Endodermal cell (in vitro differentiated cells): ENCODE measurements around the gene BST1. TPM values are rescaled to one million over a fixed set of nuclear protein-coding genes. Genes with fewer than 3 reads are reported as not detected.

Source experiments
- DNase-seq: peaks from one replicate; pipeline ENCODE4 v3.0.0-alpha.2; 2017
- H3K27ac ChIP-seq: 2 replicates; pipeline ENCODE4 v1.5.1; 2013; ENCODE audit warnings: mild to moderate bottlenecking, low read depth, low read length, moderate library complexity
- H3K27me3 ChIP-seq: 2 replicates; pipeline ENCODE4 v1.6.1; 2013; ENCODE audit warnings: mild to moderate bottlenecking, low read length, moderate library complexity; ENCODE audit not compliant: insufficient read depth, control insufficient read depth, poor library complexity, severe bottlenecking
- H3K36me3 ChIP-seq: 2 replicates; pipeline ENCODE4 v1.7.0; 2013; ENCODE audit warnings: mild to moderate bottlenecking, low read length, moderate library complexity; ENCODE audit not compliant: control insufficient read depth, insufficient read depth
- H3K4me1 ChIP-seq: one replicate; pipeline ENCODE4 v1.7.0; 2013; ENCODE audit warnings: low read length; ENCODE audit not compliant: control insufficient read depth, insufficient read depth
- H3K4me3 ChIP-seq: 2 replicates; pipeline ENCODE4 v1.5.1; 2013; ENCODE audit warnings: mild to moderate bottlenecking, low read length, moderate library complexity
- H3K9ac ChIP-seq: 2 replicates; pipeline ENCODE4 v1.6.1; 2013; ENCODE audit warnings: mild to moderate bottlenecking, low read length, moderate library complexity; ENCODE audit not compliant: poor library complexity, severe bottlenecking; ENCODE audit errors: extremely low read depth
- H3K9me3 ChIP-seq: 2 replicates; pipeline ENCODE4 v1.6.1; 2013; ENCODE audit warnings: mild to moderate bottlenecking, low read length, moderate library complexity; ENCODE audit not compliant: control insufficient read depth
- H3K27ac Mint-ChIP-seq: 2 replicates; pipeline ENCODE4 v1.8.0; 2020; ENCODE audit warnings: mixed read lengths
- H3K27me3 Mint-ChIP-seq: 2 replicates; pipeline ENCODE4 v1.8.0; 2021; ENCODE audit warnings: mild to moderate bottlenecking, mixed read lengths; ENCODE audit not compliant: insufficient read depth
- H3K36me3 Mint-ChIP-seq: 2 replicates; pipeline ENCODE4 v1.8.0; 2020; ENCODE audit warnings: low read depth, mixed read lengths
- H3K4me1 Mint-ChIP-seq: 2 replicates; pipeline ENCODE4 v1.8.0; 2020; ENCODE audit warnings: mixed read lengths
- H3K4me3 Mint-ChIP-seq: 2 replicates; pipeline ENCODE4 v1.8.0; 2020; ENCODE audit warnings: mild to moderate bottlenecking, moderate library complexity, mixed read lengths
- H3K9me3 Mint-ChIP-seq: 2 replicates; pipeline ENCODE4 v1.8.0; 2020; ENCODE audit warnings: mild to moderate bottlenecking, mixed read lengths
- WGBS, 2 experiments: methylation state at CpG; one replicate each; pipeline versions ENCODE4 v1.1.5 to v1.1.7; 2013; ENCODE audit warnings: missing lambda C conversion rate in 2 of 2, mixed read lengths in 1 of 2; ENCODE audit not compliant: insufficient coverage in 1 of 2, insufficient read length in 1 of 2; 5-methylcytosine and 5-hydroxymethylcytosine counted together
- total RNA-seq, 2 donors: library from RNA; stranded (reverse); fragmentation: NEBNext Ultra II Directional in 1 of 2; extraction: Animal tissue kit (Norgen Biotek cat#: 25700) in 1 of 2; gene quantifications; 2 replicates in 1 of 2; 3 replicates in 1 of 2; pipeline ENCODE4 v1.2.1, GENCODE V29; 2021
- TF ChIP-seq, protein P1 (sequence below): fragments of 200-600 bp; sonication (generic); conservative IDR thresholded peaks from 2 replicates; pipeline ENCODE4 v1.5.0; 2021; ENCODE audit warnings: antibody characterized with exemption, mild to moderate bottlenecking

Gene BST1
- total RNA-seq, 2 donors from 2014 or later, result 0.44 to 0.53 TPM

- Histone ChIP-seq H3K36me3 (no peaks in the 10 kb centered on the region), H3K4me1 (no peaks in the 10 kb centered on the region), H3K27ac (no peak overlapping the region), H3K4me3 (no peak overlapping the region), H3K9me3 (peaks cover 3% of the 10 kb centered on the region), H3K27me3 (no peaks in the 10 kb centered on the region), H3K9ac (no peak overlapping the region)
- Mint-ChIP-seq H3K9me3 (peaks cover 2% of the 10 kb centered on the region), H3K36me3 (no peaks in the 10 kb centered on the region), H3K4me1 (no peaks in the 10 kb centered on the region), H3K4me3 (no peak overlapping the region), H3K27me3 (no peaks in the 10 kb centered on the region), H3K27ac (no peak overlapping the region)
- TF ChIP-seq, protein P1, sequence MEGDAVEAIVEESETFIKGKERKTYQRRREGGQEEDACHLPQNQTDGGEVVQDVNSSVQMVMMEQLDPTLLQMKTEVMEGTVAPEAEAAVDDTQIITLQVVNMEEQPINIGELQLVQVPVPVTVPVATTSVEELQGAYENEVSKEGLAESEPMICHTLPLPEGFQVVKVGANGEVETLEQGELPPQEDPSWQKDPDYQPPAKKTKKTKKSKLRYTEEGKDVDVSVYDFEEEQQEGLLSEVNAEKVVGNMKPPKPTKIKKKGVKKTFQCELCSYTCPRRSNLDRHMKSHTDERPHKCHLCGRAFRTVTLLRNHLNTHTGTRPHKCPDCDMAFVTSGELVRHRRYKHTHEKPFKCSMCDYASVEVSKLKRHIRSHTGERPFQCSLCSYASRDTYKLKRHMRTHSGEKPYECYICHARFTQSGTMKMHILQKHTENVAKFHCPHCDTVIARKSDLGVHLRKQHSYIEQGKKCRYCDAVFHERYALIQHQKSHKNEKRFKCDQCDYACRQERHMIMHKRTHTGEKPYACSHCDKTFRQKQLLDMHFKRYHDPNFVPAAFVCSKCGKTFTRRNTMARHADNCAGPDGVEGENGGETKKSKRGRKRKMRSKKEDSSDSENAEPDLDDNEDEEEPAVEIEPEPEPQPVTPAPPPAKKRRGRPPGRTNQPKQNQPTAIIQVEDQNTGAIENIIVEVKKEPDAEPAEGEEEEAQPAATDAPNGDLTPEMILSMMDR, result no peak
- no peak for DNase-seq
- WGBS, 2 experiments, result 100% methylated on average over 2 of the region's 2 CpGs; no CpG with 5 or more reads in 1 of the 2 experiments
These were observed 48.3 kb downstream of the BST1 start for GRCh38 chr4:15751153-15751552.

DNA sequence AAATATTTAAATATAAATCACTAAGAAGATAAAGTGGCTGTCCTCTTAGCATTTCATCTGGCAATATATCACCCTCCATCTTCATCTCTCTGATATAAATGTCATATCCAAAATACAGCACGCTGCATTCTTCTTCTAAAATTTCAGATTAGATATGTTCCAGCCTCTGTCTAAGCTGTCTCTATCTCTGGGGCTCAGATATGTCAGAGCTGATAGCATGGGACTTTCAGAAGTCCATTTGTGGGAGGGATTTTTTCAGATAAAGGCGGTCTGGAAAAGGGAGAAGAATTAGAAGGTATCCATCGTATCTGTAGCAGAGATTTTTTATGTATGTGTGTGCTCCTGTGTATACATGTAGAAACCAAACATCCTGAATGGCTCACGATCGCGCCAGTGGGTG lies 50.2 kb downstream of the BST1 start:
- H3K4me1 Mint-ChIP-seq, result no peaks in the 10 kb centered on the region
- DNase-seq, result no peak
- no peaks in the 10 kb centered on the region for H3K4me1 ChIP-seq
- no peaks in the 10 kb centered on the region for H3K9me3 ChIP-seq
- no peak overlapping the region for H3K9ac ChIP-seq
- TF ChIP-seq, protein P1, result no peak
- no peak overlapping the region for H3K27ac ChIP-seq
- H3K4me3 Mint-ChIP-seq, result no peak overlapping the region
- H3K9me3 Mint-ChIP-seq, result peaks cover 2% of the 10 kb centered on the region
- no peaks in the 10 kb centered on the region for H3K36me3 Mint-ChIP-seq
- H3K4me3 ChIP-seq, result no peak overlapping the region
- 93 to 94% methylated on average over 5 to 6 of the region's 6 CpGs for WGBS, 2 experiments
- no peaks in the 10 kb centered on the region for H3K27me3 Mint-ChIP-seq
- H3K36me3 ChIP-seq, result no peaks in the 10 kb centered on the region
- H3K27ac Mint-ChIP-seq, result no peak overlapping the region
- H3K27me3 ChIP-seq, result no peaks in the 10 kb centered on the region

DNA sequence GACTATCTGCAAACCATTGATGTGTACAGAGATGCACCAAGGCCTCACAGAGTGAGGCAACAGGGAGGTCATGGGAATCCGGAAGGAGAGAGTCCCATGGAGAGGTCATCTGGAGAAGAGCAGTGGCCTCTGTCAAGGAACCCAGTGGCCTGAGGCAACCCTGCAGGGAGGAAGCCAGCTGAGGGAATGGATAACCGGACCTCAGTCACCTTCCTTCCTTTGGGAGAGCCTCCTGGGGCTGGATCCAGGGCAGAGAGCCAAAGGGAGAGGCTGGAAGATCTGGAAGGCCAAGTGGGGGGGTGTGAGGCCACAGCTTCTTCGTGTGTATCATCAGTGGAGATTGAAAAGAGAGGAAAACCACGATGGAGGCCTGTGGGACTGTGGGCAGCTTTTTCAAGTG lies 50.9 kb downstream of the BST1 start:
- Histone ChIP-seq H3K27ac (no peak overlapping the region), H3K4me3 (no peak overlapping the region), H3K36me3 (no peaks in the 10 kb centered on the region), H3K27me3 (no peaks in the 10 kb centered on the region), H3K9ac (no peak overlapping the region), H3K9me3 (no peaks in the 10 kb centered on the region), H3K4me1 (no peaks in the 10 kb centered on the region)
- H3K9me3 Mint-ChIP-seq, result peaks cover 2% of the 10 kb centered on the region
- no peak for DNase-seq
- no peaks in the 10 kb centered on the region for H3K4me1 Mint-ChIP-seq
- H3K27me3 Mint-ChIP-seq, result no peaks in the 10 kb centered on the region
- TF ChIP-seq, protein P1, result no peak
- no peak overlapping the region for H3K4me3 Mint-ChIP-seq
- 79 to 94% methylated on average over 2 to 4 of the region's 4 CpGs for WGBS, 2 experiments
- no peak overlapping the region for H3K27ac Mint-ChIP-seq
- no peaks in the 10 kb centered on the region for H3K36me3 Mint-ChIP-seq
